ENCODE data around the gene TBC1D5. TPM values are rescaled to one million over a fixed set of nuclear protein-coding genes. Genes with fewer than 3 reads are reported as not detected.

TBC1D5 gene
- total RNA-seq, 2 experiments from 2014 or later = 54.4 to 57.2 TPM

GRCh38 chr3:17333446-17333845 is 409.0 kb downstream of the TBC1D5 start:
- Mint-ChIP-seq H3K27ac (no peak overlapping the region), H3K27me3 (ENCODE audit: low read depth) (no peaks in the 10 kb centered on the region), H3K4me3 (no peak overlapping the region), H3K4me1 (ENCODE audit: low read depth) (no peaks in the 10 kb centered on the region), H3K9me3 (no peaks in the 10 kb centered on the region), H3K36me3 (ENCODE audit: low read depth) (no peaks in the 10 kb centered on the region)
- CTCF ChIA-PET = no interaction called here
- intact Hi-C loops (cut with micrococcal nuclease) = no loop called here
- no peak for DNase-seq

DNA sequence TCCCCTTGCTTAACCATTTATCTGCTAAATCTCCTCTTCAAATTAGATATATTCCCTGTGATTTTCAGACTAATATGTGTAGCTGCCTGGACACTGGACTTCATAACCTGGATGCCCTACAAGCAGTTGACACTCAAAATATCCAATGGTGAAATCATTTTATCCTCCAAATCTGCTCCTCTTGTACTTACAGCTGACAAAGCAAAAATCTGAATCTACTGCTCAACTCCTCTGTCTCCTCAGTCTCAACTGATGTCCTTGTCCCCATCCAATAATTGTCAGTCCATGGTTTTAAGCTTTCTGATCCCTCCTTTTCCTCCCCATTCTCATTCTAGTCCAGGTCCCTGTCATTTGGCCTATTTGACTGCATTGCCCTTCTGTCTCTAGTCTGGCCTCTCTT is 411.8 kb downstream of the TBC1D5 start:
- H3K9me3 Mint-ChIP-seq = no peaks in the 10 kb centered on the region
- CTCF ChIA-PET = no interaction called here
- H3K27ac Mint-ChIP-seq = no peak overlapping the region
- H3K36me3 Mint-ChIP-seq (ENCODE audit: low read depth) = no peaks in the 10 kb centered on the region
- H3K4me3 Mint-ChIP-seq = no peak overlapping the region
- DNase-seq = no peak
- intact Hi-C loops (cut with micrococcal nuclease) = no loop called here
- H3K4me1 Mint-ChIP-seq (ENCODE audit: low read depth) = no peaks in the 10 kb centered on the region
- H3K27me3 Mint-ChIP-seq (ENCODE audit: low read depth) = no peaks in the 10 kb centered on the region

DNA sequence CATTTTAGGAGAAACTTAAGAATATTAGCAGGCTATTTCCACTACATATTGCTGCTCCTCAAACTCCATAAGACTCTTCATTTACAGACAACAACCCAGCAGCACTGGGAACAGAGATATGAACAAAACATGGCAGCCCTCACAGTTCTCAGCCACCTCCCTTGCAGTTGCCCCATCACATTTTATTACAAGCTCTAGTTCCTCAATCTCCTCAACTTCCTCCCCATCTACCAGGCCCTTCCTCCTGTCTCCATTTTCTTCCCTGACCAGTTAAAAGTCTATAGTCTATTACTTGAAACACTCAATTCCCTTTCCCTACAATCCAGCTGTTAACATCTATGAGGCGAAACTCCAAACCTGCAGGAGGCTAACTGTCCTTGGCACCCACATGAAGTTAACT is 412.5 kb downstream of the TBC1D5 start:
- no peaks in the 10 kb centered on the region for H3K36me3 Mint-ChIP-seq (ENCODE audit: low read depth)
- H3K4me3 Mint-ChIP-seq = no peak overlapping the region
- H3K9me3 Mint-ChIP-seq = no peaks in the 10 kb centered on the region
- DNase-seq = no peak
- no peaks in the 10 kb centered on the region for H3K27me3 Mint-ChIP-seq (ENCODE audit: low read depth)
- intact Hi-C loops (cut with micrococcal nuclease) = no loop called here
- CTCF ChIA-PET = no interaction called here
- H3K4me1 Mint-ChIP-seq (ENCODE audit: low read depth) = no peaks in the 10 kb centered on the region
- no peak overlapping the region for H3K27ac Mint-ChIP-seq

DNA sequence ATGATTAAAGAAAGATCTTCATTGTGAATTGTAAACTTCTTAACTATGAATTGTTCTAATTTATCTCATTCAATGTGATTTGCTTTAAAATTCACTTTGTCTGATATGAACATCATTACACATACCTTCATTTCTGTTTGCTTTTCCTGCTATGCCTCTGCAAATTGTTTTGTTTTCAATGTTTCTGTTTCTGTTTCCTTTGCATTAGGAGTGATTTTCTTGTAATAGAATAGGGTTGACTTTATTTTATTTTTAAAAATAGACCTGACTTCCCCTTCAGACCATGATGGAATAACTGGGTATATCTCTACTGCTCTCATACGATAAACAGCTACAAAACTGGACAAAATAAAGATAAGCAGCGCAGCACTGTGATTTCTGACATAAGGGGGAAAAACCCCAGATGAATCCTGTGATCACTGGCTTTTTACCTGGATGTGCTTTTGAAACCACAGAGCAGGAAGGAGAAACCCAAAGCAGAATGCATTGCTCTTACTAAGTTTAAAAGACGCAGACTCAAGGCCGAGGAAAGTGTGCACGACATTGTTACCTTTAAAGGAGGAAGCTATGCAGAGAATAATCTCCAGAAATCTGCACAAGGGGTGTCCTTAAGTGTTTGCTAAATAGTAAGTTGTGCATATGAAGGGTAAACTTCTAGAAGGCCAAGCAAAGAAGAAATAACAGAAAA is 420.2 kb downstream of the TBC1D5 start:
- Mint-ChIP-seq H3K4me1 (ENCODE audit: low read depth) (peaks cover 17% of the 10 kb centered on the region), H3K4me3 (peak overlapping the region; percentile 51), H3K27me3 (ENCODE audit: low read depth) (no peaks in the 10 kb centered on the region), H3K9me3 (no peaks in the 10 kb centered on the region), H3K27ac (peak overlapping the region; percentile 18), H3K36me3 (ENCODE audit: low read depth) (peaks cover 6% of the 10 kb centered on the region)
- peak; percentile 17 for DNase-seq
- intact Hi-C loops (cut with micrococcal nuclease) = no loop called here
- CTCF ChIA-PET = no interaction called here

- Mint-ChIP-seq H3K4me1 (ENCODE audit: low read depth) (peaks cover 17% of the 10 kb centered on the region), H3K27ac (no peak overlapping the region), H3K36me3 (ENCODE audit: low read depth) (peaks cover 6% of the 10 kb centered on the region), H3K27me3 (ENCODE audit: low read depth) (no peaks in the 10 kb centered on the region), H3K4me3 (no peak overlapping the region), H3K9me3 (no peaks in the 10 kb centered on the region)
- intact Hi-C loops (cut with micrococcal nuclease) = no loop called here
- no peak for DNase-seq
- CTCF ChIA-PET = no interaction called here
These were observed 422.2 kb downstream of the TBC1D5 start for GRCh38 chr3:17320266-17320665.

DNA sequence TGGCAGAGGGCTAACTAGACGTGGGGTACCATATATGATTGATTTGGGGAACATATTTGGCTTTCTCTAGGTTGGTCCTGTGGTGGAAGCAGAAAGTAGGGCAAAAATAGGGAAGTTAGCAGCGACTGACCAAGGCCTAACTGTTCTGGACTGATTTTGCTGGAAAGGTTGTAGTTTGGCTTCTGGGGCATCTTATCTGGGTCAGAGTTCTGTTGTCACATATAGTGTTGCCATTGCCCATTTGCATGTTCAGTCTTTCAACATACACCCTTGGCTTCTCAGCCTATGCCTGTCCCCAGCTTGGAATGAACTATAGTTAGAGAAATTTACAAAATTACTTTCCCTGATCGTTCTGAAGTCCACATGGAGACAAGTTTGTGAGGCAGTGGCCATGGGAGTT is 426.5 kb downstream of the TBC1D5 start:
- Mint-ChIP-seq H3K4me1 (ENCODE audit: low read depth) (no peaks in the 10 kb centered on the region), H3K36me3 (ENCODE audit: low read depth) (peaks cover 6% of the 10 kb centered on the region), H3K27me3 (ENCODE audit: low read depth) (no peaks in the 10 kb centered on the region), H3K9me3 (no peaks in the 10 kb centered on the region), H3K4me3 (no peak overlapping the region), H3K27ac (no peak overlapping the region)
- intact Hi-C loops (cut with micrococcal nuclease) = no loop called here
- CTCF ChIA-PET = no interaction called here
- no peak for DNase-seq

DNA sequence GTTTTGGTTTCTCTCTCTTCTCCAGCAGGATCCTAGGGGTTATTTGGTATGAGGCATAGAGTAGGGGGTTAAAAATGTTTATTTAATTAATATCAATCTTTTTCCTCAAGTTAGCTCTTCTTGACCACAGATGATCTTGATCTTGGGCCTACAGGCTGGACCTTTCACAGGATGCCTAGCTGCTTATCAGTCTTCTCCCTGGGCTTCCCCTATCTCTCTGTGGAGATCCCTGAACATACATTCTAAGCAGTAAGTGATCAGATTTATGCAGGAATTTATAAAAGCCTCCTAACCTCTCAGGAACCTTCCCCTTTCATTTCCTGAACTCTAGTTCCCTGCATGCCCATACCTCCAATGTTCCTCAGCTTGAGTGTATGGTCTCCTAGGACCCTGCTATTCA is 428.3 kb downstream of the TBC1D5 start:
- Mint-ChIP-seq H3K27ac (no peak overlapping the region), H3K36me3 (ENCODE audit: low read depth) (peaks cover 3% of the 10 kb centered on the region)

GRCh38 chr3:17313746-17314145 is 428.7 kb downstream of the TBC1D5 start:
- intact Hi-C loops (cut with micrococcal nuclease) = no loop called here
- H3K4me3 Mint-ChIP-seq = no peak overlapping the region

More for the DNA sequence above, 428.3 kb downstream of the TBC1D5 start:
- no peaks in the 10 kb centered on the region for H3K9me3 Mint-ChIP-seq
- H3K4me1 Mint-ChIP-seq (ENCODE audit: low read depth) = no peaks in the 10 kb centered on the region
- no peaks in the 10 kb centered on the region for H3K27me3 Mint-ChIP-seq (ENCODE audit: low read depth)
- CTCF ChIA-PET = no interaction called here
- intact Hi-C loops (cut with micrococcal nuclease) = no loop called here
- no peak for DNase-seq
- H3K4me3 Mint-ChIP-seq = no peak overlapping the region

GRCh38 chr3:17310983-17311382 is 431.4 kb downstream of the TBC1D5 start:
- Mint-ChIP-seq H3K27me3 (ENCODE audit: low read depth) (no peaks in the 10 kb centered on the region), H3K9me3 (no peaks in the 10 kb centered on the region), H3K4me1 (ENCODE audit: low read depth) (no peaks in the 10 kb centered on the region), H3K36me3 (ENCODE audit: low read depth) (no peaks in the 10 kb centered on the region), H3K27ac (no peak overlapping the region), H3K4me3 (no peak overlapping the region)
- CTCF ChIA-PET = interaction anchor here (1.0 kb wide), 1 partner anchor 259 kb away, joined by 3 read pairs; no protein-coding TSS in a partner anchor
- DNase-seq = no peak
- intact Hi-C loops (cut with micrococcal nuclease) = no loop called here

More at GRCh38 chr3:17313746-17314145, 428.7 kb downstream of the TBC1D5 start:
- CTCF ChIA-PET = no interaction called here
- Mint-ChIP-seq H3K9me3 (no peaks in the 10 kb centered on the region), H3K27me3 (ENCODE audit: low read depth) (no peaks in the 10 kb centered on the region), H3K36me3 (ENCODE audit: low read depth) (peaks cover 1% of the 10 kb centered on the region), H3K27ac (no peak overlapping the region), H3K4me1 (ENCODE audit: low read depth) (no peaks in the 10 kb centered on the region)
- DNase-seq = no peak

GRCh38 chr3:17307887-17308286 is 434.5 kb downstream of the TBC1D5 start:
- Mint-ChIP-seq H3K27ac (no peak overlapping the region), H3K9me3 (no peaks in the 10 kb centered on the region), H3K4me1 (ENCODE audit: low read depth) (no peaks in the 10 kb centered on the region), H3K27me3 (ENCODE audit: low read depth) (no peaks in the 10 kb centered on the region), H3K4me3 (no peak overlapping the region), H3K36me3 (ENCODE audit: low read depth) (no peaks in the 10 kb centered on the region)
- intact Hi-C loops (cut with micrococcal nuclease) = no loop called here
- CTCF ChIA-PET = interaction anchor here (0.7 kb wide), 1 partner anchor 681 kb away, joined by 3 read pairs; no protein-coding TSS in a partner anchor
- no peak for DNase-seq

DNA sequence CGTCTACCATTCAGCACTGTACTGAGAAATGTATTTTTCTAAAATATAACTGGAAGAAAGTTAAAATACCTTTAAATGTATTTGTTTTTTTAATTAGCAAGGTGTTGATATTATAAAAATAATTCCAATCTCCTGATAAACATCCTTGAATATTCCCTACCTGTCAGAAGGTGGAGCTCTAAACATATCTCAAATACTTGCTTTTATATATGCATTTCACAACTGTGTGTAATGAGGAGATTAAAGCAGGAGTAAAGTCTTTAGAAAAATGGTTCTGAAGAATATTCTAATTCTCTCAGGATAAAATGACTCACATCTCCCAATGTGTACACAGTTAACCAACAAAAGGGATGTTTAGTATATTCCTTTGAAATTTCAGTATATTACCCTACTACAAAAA is 434.9 kb downstream of the TBC1D5 start:
- Mint-ChIP-seq H3K4me3 (no peak overlapping the region), H3K27me3 (ENCODE audit: low read depth) (no peaks in the 10 kb centered on the region), H3K9me3 (no peaks in the 10 kb centered on the region), H3K27ac (no peak overlapping the region), H3K4me1 (ENCODE audit: low read depth) (no peaks in the 10 kb centered on the region), H3K36me3 (ENCODE audit: low read depth) (no peaks in the 10 kb centered on the region)
- CTCF ChIA-PET = interaction anchor here (0.7 kb wide), 1 partner anchor 681 kb away, joined by 3 read pairs; no protein-coding TSS in a partner anchor
- intact Hi-C loops (cut with micrococcal nuclease) = no loop called here
- DNase-seq = no peak

DNA sequence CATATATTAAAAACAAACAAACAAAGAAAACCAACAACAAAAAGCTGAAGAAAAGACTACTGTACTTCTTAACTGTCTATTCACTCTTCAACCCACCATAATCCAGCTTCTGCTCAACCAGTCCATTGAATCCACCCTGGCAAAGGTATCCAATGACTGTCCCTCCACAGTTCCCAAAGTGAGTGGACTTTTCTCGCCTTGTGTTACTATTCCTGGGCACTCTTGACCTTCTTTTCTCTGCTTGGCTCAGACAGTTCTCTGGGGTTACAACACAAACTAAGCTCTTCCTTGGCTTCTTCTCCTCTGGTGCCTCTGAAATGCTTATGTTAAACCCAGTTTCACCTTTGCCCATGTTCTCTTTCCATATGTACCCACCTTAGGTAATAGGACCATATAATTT is 437.5 kb downstream of the TBC1D5 start:
- H3K4me3 Mint-ChIP-seq = no peak overlapping the region
- intact Hi-C loops (cut with micrococcal nuclease) = no loop called here
- peaks cover 8% of the 10 kb centered on the region for H3K4me1 Mint-ChIP-seq (ENCODE audit: low read depth)
- no peak for DNase-seq
- H3K27ac Mint-ChIP-seq = no peak overlapping the region
- no peaks in the 10 kb centered on the region for H3K36me3 Mint-ChIP-seq (ENCODE audit: low read depth)
- CTCF ChIA-PET = no interaction called here
- H3K27me3 Mint-ChIP-seq (ENCODE audit: low read depth) = no peaks in the 10 kb centered on the region
- no peaks in the 10 kb centered on the region for H3K9me3 Mint-ChIP-seq

DNA sequence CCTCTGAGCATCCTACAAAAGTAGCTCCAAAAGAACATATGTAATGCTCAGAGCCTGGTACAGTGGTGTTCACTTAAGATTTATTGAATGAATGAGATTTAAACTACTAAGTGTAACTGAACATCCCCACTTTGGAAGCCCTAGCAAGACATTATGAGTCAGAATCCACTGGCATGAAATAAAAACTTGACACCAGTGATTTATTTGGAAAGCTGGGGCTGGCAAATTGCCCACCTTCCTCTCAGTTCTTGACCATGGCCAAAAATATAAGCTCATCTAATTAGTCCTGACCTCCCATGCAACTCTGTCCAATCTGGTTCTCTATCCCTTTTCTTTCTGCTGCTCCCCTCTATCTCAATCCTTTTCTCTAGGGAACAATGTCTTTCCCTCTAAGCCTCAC is 439.7 kb downstream of the TBC1D5 start:
- no peaks in the 10 kb centered on the region for H3K9me3 Mint-ChIP-seq
- H3K27ac Mint-ChIP-seq = no peak overlapping the region
- H3K4me1 Mint-ChIP-seq (ENCODE audit: low read depth) = peaks cover 8% of the 10 kb centered on the region
- intact Hi-C loops (cut with micrococcal nuclease) = no loop called here
- DNase-seq = no peak
- H3K36me3 Mint-ChIP-seq (ENCODE audit: low read depth) = peaks cover 4% of the 10 kb centered on the region
- CTCF ChIA-PET = no interaction called here
- H3K4me3 Mint-ChIP-seq = no peak overlapping the region
- H3K27me3 Mint-ChIP-seq (ENCODE audit: low read depth) = no peaks in the 10 kb centered on the region

Data from activated naive CD4-positive, alpha-beta T cell treated with anti-CD3 and anti-CD28 coated beads for 36 hours (primary cell).